ENCODE measurements around the gene FLRT1.

Gene FLRT1

GRCh38 chr11:64035576-64035975, at the start of gene FLRT1:
TSS of gene FLRT1 (plus strand) at chr11:64035931. CDS start at chr11:64116268, 80,337 bp downstream.
- DNase-seq: no peak

GRCh38 chr11:63986156-63986931, 49.4 kb upstream of the FLRT1 start, which contains the start of gene OTUB1:
TSS of gene OTUB1 (plus strand) at chr11:63986438. CDS start at chr11:63986457, 19 bp downstream.
- DNase-seq: peak; percentile 93

GRCh38 chr11:63986932-63987513, 48.7 kb upstream of the FLRT1 start:
- DNase-seq: no peak

- DNase-seq: no peak
Observed at GRCh38 chr11:63991558-63991957, 44.2 kb upstream of the FLRT1 start.

GRCh38 chr11:63993100-63993499, 42.6 kb upstream of the FLRT1 start:
- no peak for DNase-seq

- DNase-seq: no peak
Observed at GRCh38 chr11:63993993-63994392, 41.7 kb upstream of the FLRT1 start.

- no peak for DNase-seq
Observed at GRCh38 chr11:63996512-63996911, 39.2 kb upstream of the FLRT1 start.

GRCh38 chr11:63997104-63997700, 38.5 kb upstream of the FLRT1 start:
- no peak for DNase-seq

- no peak for DNase-seq
Observed at GRCh38 chr11:63997801-63998337, 37.9 kb upstream of the FLRT1 start.

GRCh38 chr11:63998558-63999348, 37.0 kb upstream of the FLRT1 start:
- DNase-seq: no peak

GRCh38 chr11:63999349-64000025, 36.2 kb upstream of the FLRT1 start:
- DNase-seq: peak; percentile 81

- DNase-seq: peak; percentile 89
Observed at GRCh38 chr11:64000026-64000739, 35.5 kb upstream of the FLRT1 start.

- no peak for DNase-seq
Observed at GRCh38 chr11:64000740-64001483, 34.8 kb upstream of the FLRT1 start.

GRCh38 chr11:64001484-64002420, 34.0 kb upstream of the FLRT1 start:
- DNase-seq: peak; percentile 79

GRCh38 chr11:64003807-64004589, 31.7 kb upstream of the FLRT1 start:
- DNase-seq: no peak

- no peak for DNase-seq
Observed at GRCh38 chr11:64004590-64004984, 31.1 kb upstream of the FLRT1 start.

- DNase-seq: no peak
Observed at GRCh38 chr11:64005691-64006090, 30.0 kb upstream of the FLRT1 start.

- DNase-seq: no peak
Observed at GRCh38 chr11:64006398-64006797, 29.3 kb upstream of the FLRT1 start.

GRCh38 chr11:64007160-64007628, 28.5 kb upstream of the FLRT1 start:
- no peak for DNase-seq
